CD8-positive, alpha-beta memory T cell (primary cell): ENCODE results near the gene ZGPAT. TPM values are rescaled to one million over a fixed set of nuclear protein-coding genes. Genes with fewer than 3 reads are reported as not detected.
"Not testable (repeated sequence)": the region's sequence is repeated elsewhere in the genome, so short reads cannot be mapped to it uniquely, and the experiment has no call there.

Experiments used
- CTCF ChIA-PET: fragments of 350-600 bp; sonication (Branson Sonifier 250); formaldehyde crosslinking; loops from one replicate; lab custom pipeline; 2021; ENCODE audit warnings: antibody characterized with exemption; lab: Charles Lee
- POLR2A ChIA-PET: fragments of 350-600 bp; sonication (Branson Sonifier 250); formaldehyde crosslinking; loops from one replicate; lab custom pipeline; 2021; ENCODE audit warnings: antibody characterized with exemption; lab: Charles Lee
- DNase-seq, 5 donors: peaks; one replicate each; pipeline versions ENCODE4 v3.0.0 to v3.0.0-alpha.2; 2020 to 2022; ENCODE audit warnings: mixed read lengths in 1 of 5
- H3K27ac ChIP-seq: one replicate; pipeline ENCODE4 v1.7.0; 2013; ENCODE audit warnings: low read depth, mild to moderate bottlenecking, low read length, moderate library complexity
- H3K27me3 ChIP-seq: 2 replicates; pipeline ENCODE4 v1.7.0; 2013; ENCODE audit warnings: low read length, mild to moderate bottlenecking; ENCODE audit not compliant: insufficient read depth, poor library complexity, severe bottlenecking
- H3K36me3 ChIP-seq: 2 replicates; pipeline ENCODE4 v1.7.0; 2013; ENCODE audit warnings: mild to moderate bottlenecking, low read length, moderate library complexity; ENCODE audit not compliant: insufficient read depth
- H3K4me1 ChIP-seq: 2 replicates; pipeline ENCODE4 v1.7.0; 2013; ENCODE audit warnings: mild to moderate bottlenecking, low read length, moderate library complexity; ENCODE audit not compliant: insufficient read depth
- H3K4me3 ChIP-seq: 2 replicates; pipeline ENCODE4 v1.7.0; 2013; ENCODE audit warnings: mild to moderate bottlenecking, low read length
- H3K9me3 ChIP-seq: 2 replicates; pipeline ENCODE4 v1.7.0; 2013; ENCODE audit warnings: mild to moderate bottlenecking, low read length
- H3K27ac Mint-ChIP-seq, 8 donors: one replicate each; pipeline ENCODE4 v1.8.0; 2020 to 2021; ENCODE audit warnings: mixed read lengths in 8 of 8, mild to moderate bottlenecking in 6 of 8, inconsistent platforms in 3 of 8, moderate library complexity in 3 of 8
- H3K27me3 Mint-ChIP-seq, 2 donors: one replicate each; pipeline ENCODE4 v1.8.0; 2020 to 2021; ENCODE audit warnings: mixed read lengths in 2 of 2, mild to moderate bottlenecking in 1 of 2, moderate library complexity in 1 of 2
- H3K36me3 Mint-ChIP-seq, 3 donors: one replicate each; pipeline ENCODE4 v1.8.0; 2020 to 2021; ENCODE audit warnings: mixed read lengths in 3 of 3, inconsistent platforms in 1 of 3, mild to moderate bottlenecking in 1 of 3
- H3K4me1 Mint-ChIP-seq, 3 donors: one replicate each; pipeline ENCODE4 v1.8.0; 2020 to 2021; ENCODE audit warnings: mixed read lengths in 3 of 3, inconsistent platforms in 1 of 3, mild to moderate bottlenecking in 1 of 3
- H3K4me3 Mint-ChIP-seq, 7 donors: one replicate each; pipeline ENCODE4 v1.8.0; 2020 to 2021; ENCODE audit warnings: mixed read lengths in 7 of 7, mild to moderate bottlenecking in 6 of 7, moderate library complexity in 4 of 7, inconsistent platforms in 2 of 7
- H3K9me3 Mint-ChIP-seq, 5 donors: one replicate each; pipeline ENCODE4 v1.8.0; 2020 to 2022; ENCODE audit warnings: mixed read lengths in 5 of 5, mild to moderate bottlenecking in 3 of 5, moderate library complexity in 2 of 5, inconsistent platforms in 1 of 5
- polyA plus RNA-seq: library from polyadenylated mRNA; unstranded; fragments of 300-500 nt; fragmentation: Illumina TruSeq; gene quantifications from one replicate; pipeline ENCODE4 v1.2.3, GENCODE V29; 2021
- total RNA-seq, 2 experiments: library from RNA; stranded (reverse); gene quantifications; one replicate each; pipeline ENCODE4 v1.2.3, GENCODE V29; 2021

The ZGPAT gene
- 10 to 100 TPM; 29.7 to 29.9 TPM for total RNA-seq
- 77.5 TPM for polyA plus RNA-seq

DNA sequence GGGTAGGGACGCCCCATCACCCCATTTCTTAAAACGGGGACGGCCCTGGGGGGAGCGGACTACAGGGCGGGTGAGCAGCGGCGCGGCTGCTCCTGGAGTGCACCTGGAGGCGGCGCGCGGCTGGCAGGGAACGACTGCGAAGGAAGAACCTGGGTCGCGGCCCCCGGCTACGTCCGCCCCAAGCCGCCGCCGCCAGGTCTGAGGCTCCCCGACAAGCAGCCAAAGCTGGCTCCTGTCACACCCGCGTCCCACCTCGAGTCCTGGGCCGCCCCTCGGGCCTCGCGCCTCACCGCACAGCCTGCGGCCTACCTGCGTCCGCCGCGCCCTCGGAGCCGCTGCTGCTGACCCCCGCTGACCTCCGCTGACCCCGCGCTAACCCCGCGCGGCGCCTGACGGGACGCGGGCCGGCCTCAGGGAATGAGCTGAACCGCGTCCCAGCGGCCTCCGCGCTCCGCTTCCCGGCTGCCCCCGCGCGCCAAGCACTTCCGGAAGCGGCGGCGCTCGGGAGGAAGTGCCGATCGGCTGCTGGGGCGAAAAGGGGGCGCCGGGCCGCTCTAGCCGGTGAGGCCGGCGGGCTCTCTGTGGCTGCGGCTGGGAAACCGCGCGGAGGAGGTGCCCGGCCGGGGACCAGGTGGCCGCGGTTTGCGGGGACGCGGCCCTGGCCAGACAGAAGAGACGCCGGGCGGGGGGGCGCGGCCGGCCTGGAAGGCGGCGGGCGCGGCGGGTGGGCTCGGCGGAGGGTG is at the start of gene ZGPAT, which contains the start of gene ARFRP1:
Gene ZGPAT, plus strand, starts transcription at position 482 of the 743 bp plus-strand sequence. CDS start 542 bp downstream, outside the sequence.
Gene ARFRP1, minus strand, starts transcription at position 419 of the 743 bp plus-strand sequence. CDS start 885 bp downstream, outside the sequence.
- Histone ChIP-seq H3K4me3 (peak within 1 kb of the TSS; percentile 91), H3K27ac (peak within 1 kb of the TSS; percentile 70), H3K27me3 (no peaks in the 10 kb centered on the region), H3K9me3 (no peaks in the 10 kb centered on the region), H3K36me3 (peaks cover 27% of the 10 kb centered on the region), H3K4me1 (peaks cover 37% of the 10 kb centered on the region)
- Mint-ChIP-seq H3K9me3 (peaks cover 0 to 3% (median 0%) of the 10 kb centered on the region in 5 donors), H3K27ac (peak within 1 kb of the TSS; percentile 78 to 96 (median 91)), H3K27me3 (no peaks in the 10 kb centered on the region), H3K36me3 (peaks cover 14 to 75% (median 14%) of the 10 kb centered on the region in 3 donors), H3K4me3 (peak within 1 kb of the TSS; percentile 87 to 95 (median 89)), H3K4me1 (peaks cover 37 to 59% (median 46%) of the 10 kb centered on the region in 3 donors)
- CTCF ChIA-PET = interaction anchor here (0.6 to 4.3 kb wide), 26 partner anchors 9 to 272 kb away, joined by 3 to 39 read pairs (median 6); partner anchors contain the start of genes LIME1, PTK6, SAMD10 and SLC2A4RG
- POLR2A ChIA-PET = interaction anchor here (0.6 to 4.2 kb wide), 14 partner anchors 9 to 282 kb away, joined by 3 to 84 read pairs (median 4); partner anchors contain the start of genes LIME1, PPDPF, RTEL1 and SLC2A4RG
- DNase-seq = peak; percentile 78 to 87 (median 85)

GRCh38 chr20:63658749-63659187 is 49.1 kb upstream of the ZGPAT start:
- DNase-seq = no peak
- POLR2A ChIA-PET = interaction anchor here (0.6 to 1.5 kb wide), 10 partner anchors 17 to 138 kb away, joined by 3 to 9 read pairs (median 4); partner anchors contain the start of genes ARFRP1, GMEB2 and ZGPAT
- Histone ChIP-seq H3K4me3 (peak overlapping the region; percentile 96), H3K27me3 (no peaks in the 10 kb centered on the region), H3K36me3 (no peaks in the 10 kb centered on the region), H3K27ac (peak overlapping the region; percentile 66), H3K4me1 (peaks cover 36% of the 10 kb centered on the region), H3K9me3 (no peaks in the 10 kb centered on the region)
- CTCF ChIA-PET = interaction anchor here (0.7 to 1.6 kb wide), 10 partner anchors 10 to 206 kb away, joined by 3 to 12 read pairs (median 4); partner anchors contain the start of genes HELZ2, PTK6 and TPD52L2
- Mint-ChIP-seq H3K4me1 (peaks cover 25 to 46% (median 40%) of the 10 kb centered on the region in 3 donors), H3K4me3 (peak overlapping the region; percentile 94 to 96 (median 95)), H3K36me3 (peaks cover 0 to 36% (median 0%) of the 10 kb centered on the region in 3 donors), H3K27me3 (peaks cover 0 to 8% of the 10 kb centered on the region in 2 donors), H3K9me3 (no peaks in the 10 kb centered on the region), H3K27ac (peak overlapping the region; percentile 92 to 98 (median 95))

GRCh38 chr20:63659370-63659769 is 48.5 kb upstream of the ZGPAT start:
- peaks cover 30% of the 10 kb centered on the region for H3K4me1 ChIP-seq
- peaks cover 19 to 40% (median 34%) of the 10 kb centered on the region in 3 donors for H3K4me1 Mint-ChIP-seq
- no peaks in the 10 kb centered on the region for H3K9me3 ChIP-seq
- no peaks in the 10 kb centered on the region for H3K36me3 ChIP-seq
- H3K27ac ChIP-seq = no peak overlapping the region
- no peaks in the 10 kb centered on the region for H3K27me3 ChIP-seq
- no peak for DNase-seq
- no peaks in the 10 kb centered on the region for H3K9me3 Mint-ChIP-seq
- H3K27ac Mint-ChIP-seq = peak overlapping the region in 1 of 8 donors; percentile 28
- peaks cover 0 to 7% of the 10 kb centered on the region in 2 donors for H3K27me3 Mint-ChIP-seq
- ChIA-PET CTCF (no interaction called here), POLR2A (no interaction called here)
- H3K4me3 ChIP-seq = no peak overlapping the region
- peaks cover 0 to 39% (median 0%) of the 10 kb centered on the region in 3 donors for H3K36me3 Mint-ChIP-seq
- H3K4me3 Mint-ChIP-seq = peak overlapping the region; percentile 94 to 96 (median 95)

DNA sequence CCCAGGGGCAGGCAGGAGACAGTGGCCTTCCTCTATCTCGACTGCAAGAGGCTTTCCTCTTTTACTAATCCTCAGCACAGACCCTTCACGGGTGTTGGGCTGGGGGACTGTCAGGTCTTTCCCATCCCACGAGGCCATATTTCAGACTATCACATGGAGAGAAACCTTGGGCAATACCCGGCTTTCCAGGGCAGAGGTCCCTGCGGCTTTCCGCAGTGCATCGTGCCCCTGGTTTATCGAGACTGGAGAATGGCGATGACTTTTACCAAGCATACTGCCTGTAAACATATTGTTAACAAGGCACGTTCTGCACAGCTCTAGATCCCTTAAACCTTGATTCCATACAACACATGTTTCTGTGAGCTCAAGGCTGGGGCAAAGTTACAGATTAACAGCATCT is 47.7 kb upstream of the ZGPAT start:
- H3K4me3 ChIP-seq, H3K27me3 ChIP-seq, H3K27me3 Mint-ChIP-seq, H3K9me3 Mint-ChIP-seq, H3K36me3 ChIP-seq, POLR2A ChIA-PET, H3K9me3 ChIP-seq, H3K27ac ChIP-seq, DNase-seq: not testable (repeated sequence)
- Mint-ChIP-seq H3K27ac (peak overlapping the region in 1 of 8 donors; percentile 67), H3K4me1 (peaks cover 14 to 34% (median 28%) of the 10 kb centered on the region in 3 donors), H3K4me3 (peak overlapping the region in 5 of 7 donors; percentile 7 to 96 (median 64)), H3K36me3 (peaks cover 0 to 42% (median 0%) of the 10 kb centered on the region in 3 donors)
- CTCF ChIA-PET = interaction anchor here (0.9 kb wide), 1 partner anchor 78 kb away, joined by 3 read pairs; no protein-coding TSS in a partner anchor
- peaks cover 22% of the 10 kb centered on the region for H3K4me1 ChIP-seq

DNA sequence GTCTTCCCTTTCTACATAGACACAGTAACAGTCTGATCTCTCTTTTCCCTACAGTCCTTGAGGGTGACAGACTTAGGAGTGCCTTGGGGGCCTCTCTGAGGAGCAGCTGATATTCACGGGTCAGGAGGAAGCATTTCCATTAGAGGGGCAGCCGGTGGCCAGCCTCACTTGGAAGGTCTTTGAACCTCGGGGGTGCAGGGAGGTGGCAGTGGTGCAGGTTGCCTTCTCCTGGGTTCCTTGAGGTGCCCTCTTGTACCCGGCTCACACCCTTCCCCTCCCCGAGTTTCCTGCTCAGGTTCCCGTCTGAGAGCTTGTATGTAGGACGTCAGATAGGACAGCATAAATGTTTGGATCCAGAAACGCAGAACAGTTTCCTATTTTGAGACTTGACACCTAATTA is 47.2 kb upstream of the ZGPAT start:
- H3K4me3 ChIP-seq = no peak overlapping the region
- no peaks in the 10 kb centered on the region for H3K9me3 ChIP-seq
- no peak overlapping the region for H3K27ac ChIP-seq
- H3K27me3 Mint-ChIP-seq = peaks cover 0 to 7% of the 10 kb centered on the region in 2 donors
- DNase-seq = no peak
- H3K36me3 ChIP-seq = no peaks in the 10 kb centered on the region
- peaks cover 14 to 31% (median 28%) of the 10 kb centered on the region in 3 donors for H3K4me1 Mint-ChIP-seq
- peak overlapping the region in 5 of 7 donors; percentile 13 to 96 (median 43) for H3K4me3 Mint-ChIP-seq
- H3K4me1 ChIP-seq = peaks cover 19% of the 10 kb centered on the region
- POLR2A ChIA-PET = no interaction called here
- CTCF ChIA-PET = interaction anchor here (0.9 kb wide), 1 partner anchor 79 kb away, joined by 3 read pairs; no protein-coding TSS in a partner anchor
- H3K36me3 Mint-ChIP-seq = peaks cover 0 to 44% (median 0%) of the 10 kb centered on the region in 3 donors
- no peaks in the 10 kb centered on the region for H3K9me3 Mint-ChIP-seq
- peak overlapping the region in 1 of 8 donors; percentile 67 for H3K27ac Mint-ChIP-seq
- no peaks in the 10 kb centered on the region for H3K27me3 ChIP-seq

DNA sequence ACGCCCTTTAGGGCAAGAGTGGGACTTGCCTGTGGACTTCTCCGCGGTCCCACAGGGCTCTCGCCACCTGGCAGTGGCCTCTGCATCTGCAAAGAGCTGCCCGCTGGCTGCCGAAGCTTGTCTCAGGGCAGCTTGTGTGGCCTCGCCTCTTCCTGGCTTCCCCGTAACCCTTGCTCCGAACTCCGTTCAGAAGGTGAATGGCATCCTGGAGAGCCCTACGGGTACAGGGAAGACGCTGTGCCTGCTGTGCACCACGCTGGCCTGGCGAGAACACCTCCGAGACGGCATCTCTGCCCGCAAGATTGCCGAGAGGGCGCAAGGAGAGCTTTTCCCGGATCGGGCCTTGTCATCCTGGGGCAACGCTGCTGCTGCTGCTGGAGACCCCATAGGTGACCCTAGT is 46.7 kb upstream of the ZGPAT start:
- peaks cover 0 to 49% (median 2%) of the 10 kb centered on the region in 3 donors for H3K36me3 Mint-ChIP-seq

GRCh38 chr20:63661959-63662812 is 45.7 kb upstream of the ZGPAT start:
- ChIA-PET CTCF (interaction anchor here (1.4 kb wide), 1 partner anchor 20 kb away, joined by 4 read pairs; no protein-coding TSS in a partner anchor), POLR2A (no interaction called here)
- H3K4me3 Mint-ChIP-seq = peak overlapping the region in 1 of 7 donors; percentile 59
- DNase-seq = peak in 1 of 5 donors; percentile 44
- H3K9me3 ChIP-seq = no peaks in the 10 kb centered on the region
- H3K36me3 Mint-ChIP-seq = peaks cover 0 to 56% (median 3%) of the 10 kb centered on the region in 3 donors
- H3K27me3 Mint-ChIP-seq = peaks cover 0 to 7% of the 10 kb centered on the region in 2 donors
- peaks cover 14 to 31% (median 28%) of the 10 kb centered on the region in 3 donors for H3K4me1 Mint-ChIP-seq
- H3K27ac ChIP-seq = no peak overlapping the region
- H3K4me3 ChIP-seq = no peak overlapping the region
- no peaks in the 10 kb centered on the region for H3K9me3 Mint-ChIP-seq
- H3K27me3 ChIP-seq = no peaks in the 10 kb centered on the region
- peaks cover 18% of the 10 kb centered on the region for H3K4me1 ChIP-seq
- H3K27ac Mint-ChIP-seq = peak overlapping the region in 2 of 8 donors; percentile 43 to 67
- no peaks in the 10 kb centered on the region for H3K36me3 ChIP-seq

More for the DNA sequence above, 46.7 kb upstream of the ZGPAT start:
- H3K27me3 Mint-ChIP-seq = peaks cover 0 to 7% of the 10 kb centered on the region in 2 donors
- Histone ChIP-seq H3K36me3 (no peaks in the 10 kb centered on the region), H3K9me3 (no peaks in the 10 kb centered on the region), H3K27me3 (no peaks in the 10 kb centered on the region), H3K27ac (no peak overlapping the region), H3K4me3 (no peak overlapping the region), H3K4me1 (peaks cover 19% of the 10 kb centered on the region)
- ChIA-PET CTCF (interaction anchor here (0.9 kb wide), 1 partner anchor 79 kb away, joined by 3 read pairs; no protein-coding TSS in a partner anchor), POLR2A (no interaction called here)
- no peak for DNase-seq
- peaks cover 14 to 31% (median 28%) of the 10 kb centered on the region in 3 donors for H3K4me1 Mint-ChIP-seq
- no peaks in the 10 kb centered on the region for H3K9me3 Mint-ChIP-seq
- H3K4me3 Mint-ChIP-seq = peak overlapping the region in 2 of 7 donors; percentile 13 to 96
- H3K27ac Mint-ChIP-seq = peak overlapping the region in 1 of 8 donors; percentile 67
